Lung (tissue), 12 donors: ENCODE data around the gene ANKRD31. TPM values are rescaled to one million over a fixed set of nuclear protein-coding genes. Genes with fewer than 3 reads are reported as not detected.
"Not testable (repeated sequence)": the region's sequence is repeated elsewhere in the genome, so short reads cannot be mapped to it uniquely, and the experiment has no call there.

ENCODE experiments used
- ATAC-seq: fragments of 200-7000 bp; cut with Tn5 transposase; one replicate; pipeline ENCODE4 v1.9.1; 2020; ENCODE audit warnings: moderate number of reproducible peaks; ENCODE audit not compliant: insufficient read depth, low FRiP score
- DNase-seq, 3 donors: peaks; one replicate each; pipeline ENCODE4 v3.0.0-alpha.2; 2013 to 2017
- H3K27ac ChIP-seq, 2 donors: one replicate each; pipeline ENCODE4 v1.5.1; 2013; ENCODE audit warnings: mild to moderate bottlenecking in 2 of 2, moderate library complexity in 2 of 2, control low read depth in 1 of 2, inconsistent platforms in 1 of 2, low read depth in 1 of 2, low read length in 1 of 2
- H3K27me3 ChIP-seq, 3 donors: one replicate each; pipeline ENCODE4 v1.5.1; 2013; ENCODE audit warnings: low read length in 2 of 3; ENCODE audit not compliant: control insufficient read depth in 3 of 3, insufficient read depth in 3 of 3
- H3K36me3 ChIP-seq, 4 donors: one replicate each; pipeline ENCODE4 v1.5.1; 2013; ENCODE audit warnings: low read length in 4 of 4, mild to moderate bottlenecking in 1 of 4, moderate library complexity in 1 of 4; ENCODE audit not compliant: control insufficient read depth in 4 of 4, insufficient read depth in 4 of 4
- H3K4me1 ChIP-seq, 5 donors: one replicate each; pipeline ENCODE4 v1.5.1; 2013; ENCODE audit warnings: low read length in 5 of 5, mild to moderate bottlenecking in 2 of 5, moderate library complexity in 1 of 5; ENCODE audit not compliant: control insufficient read depth in 5 of 5, insufficient read depth in 5 of 5
- H3K4me3 ChIP-seq: one replicate; pipeline ENCODE4 v1.5.1; 2013; ENCODE audit warnings: mild to moderate bottlenecking, control low read depth, moderate library complexity
- H3K9ac ChIP-seq, 2 donors: one replicate each; pipeline ENCODE4 v1.5.1; 2013; ENCODE audit warnings: low read length in 2 of 2, control low read depth in 1 of 2; ENCODE audit not compliant: insufficient read depth in 1 of 2
- H3K9me3 ChIP-seq, 4 donors: one replicate each; pipeline ENCODE4 v1.5.1; 2013; ENCODE audit warnings: low read length in 3 of 4, mild to moderate bottlenecking in 1 of 4, moderate library complexity in 1 of 4; ENCODE audit not compliant: control insufficient read depth in 4 of 4, insufficient read depth in 3 of 4
- CTCF ChIP-seq: IDR thresholded peaks from 2 replicates; pipeline ENCODE4 v1.5.1; 2012; ENCODE audit warnings: mild to moderate bottlenecking; ENCODE audit errors: control extremely low read depth, extremely low read depth
- WGBS, 2 donors: extraction: QIAGEN DNeasy Blood & Tissue Kit; methylation state at CpG; one replicate each; pipeline ENCODE4 v1.1.7; 2013; 5-methylcytosine and 5-hydroxymethylcytosine counted together
- polyA plus RNA-seq, 2 donors: library from polyadenylated mRNA; stranded (reverse); fragments of 200-250 nt; gene quantifications; one replicate each; pipeline ENCODE4 v1.2.1, GENCODE V29; 2013
- total RNA-seq, 2 donors: library from RNA; depleted of rRNA in 1 of 2; stranded (reverse); fragments of >200 nt in 1 of 2; gene quantifications; one replicate each; pipeline ENCODE4 v1.2.1, GENCODE V29; 2014 to 2021
- donor health status: control.
- donor health status: control.
- donor health status: Bipolar disorder and iron deficiency.
- donor health status: healthy.
- donor health status: DM: yes; HTN: yes; CAD: no.

ANKRD31 gene
- total and polyA plus RNA-seq, 4 donors = 0.06 to 0.51 (median 0.16) TPM

DNA sequence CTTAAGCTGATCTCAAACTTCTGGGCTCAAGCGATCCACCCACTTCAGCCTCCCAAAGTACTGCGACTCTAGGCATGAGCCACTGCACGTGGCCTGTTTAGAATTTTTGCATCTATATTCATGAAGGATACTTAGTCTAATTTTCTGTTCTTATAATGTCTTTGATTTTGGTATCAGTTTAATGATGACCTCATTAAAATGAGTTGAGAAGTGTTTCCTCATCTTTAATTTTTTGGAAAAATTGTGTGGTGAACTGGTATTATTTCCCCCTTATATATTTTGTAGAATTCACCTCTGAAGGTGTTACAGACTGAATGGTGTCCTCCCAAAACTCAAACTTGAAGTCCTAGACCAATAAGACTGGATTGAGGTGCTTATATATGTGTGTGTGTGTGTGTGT is 46.5 kb downstream of the ANKRD31 start:
- no peak for TF ChIP-seq CTCF
- ATAC-seq = no peak
- no peaks in the 10 kb centered on the region for H3K9me3 ChIP-seq
- no peak overlapping the region for H3K27ac ChIP-seq
- no peak for DNase-seq
- WGBS, 2 donors = 94 to 97% methylated on average over 3 of the region's 3 CpGs
- H3K4me3 ChIP-seq = no peak overlapping the region
- no peaks in the 10 kb centered on the region for H3K4me1 ChIP-seq
- no peaks in the 10 kb centered on the region for H3K36me3 ChIP-seq
- H3K27me3 ChIP-seq = no peaks in the 10 kb centered on the region
- H3K9ac ChIP-seq = no peak overlapping the region

- 76 to 91% methylated on average over 2 of the region's 2 CpGs for WGBS, 2 donors
- H3K9ac ChIP-seq = no peak overlapping the region
- no peaks in the 10 kb centered on the region for H3K4me1 ChIP-seq
- DNase-seq = no peak
- TF ChIP-seq CTCF = no peak
- no peaks in the 10 kb centered on the region for H3K36me3 ChIP-seq
- H3K9me3 ChIP-seq = no peaks in the 10 kb centered on the region
- H3K4me3 ChIP-seq = no peak overlapping the region
- no peaks in the 10 kb centered on the region for H3K27me3 ChIP-seq
- no peak overlapping the region for H3K27ac ChIP-seq
- ATAC-seq = no peak
Measured at GRCh38 chr5:75189353-75189752, 47.3 kb downstream of the ANKRD31 start.

- WGBS, 2 donors = 75 to 82% methylated on average over 1 of the region's 1 CpG
- no peak overlapping the region for H3K27ac ChIP-seq
- DNase-seq = no peak
Measured at GRCh38 chr5:75185763-75186162, 50.9 kb downstream of the ANKRD31 start.

GRCh38 chr5:75176009-75176408 is 60.7 kb downstream of the ANKRD31 start:
- not testable (repeated sequence) for H3K4me3 ChIP-seq, H3K36me3 ChIP-seq, H3K9ac ChIP-seq, DNase-seq, H3K27ac ChIP-seq, H3K9me3 ChIP-seq, H3K4me1 ChIP-seq, H3K27me3 ChIP-seq, ATAC-seq
- 93 to 96% methylated on average over 7 of the region's 7 CpGs for whole genome bisulfite sequencing, 2 donors

More at GRCh38 chr5:75185763-75186162, 50.9 kb downstream of the ANKRD31 start:
- Histone ChIP-seq H3K4me1 (no peaks in the 10 kb centered on the region), H3K9me3 (no peaks in the 10 kb centered on the region), H3K4me3 (no peak overlapping the region), H3K9ac (no peak overlapping the region), H3K27me3 (no peaks in the 10 kb centered on the region), H3K36me3 (no peaks in the 10 kb centered on the region)
- no peak for ATAC-seq
- no peak for TF ChIP-seq CTCF

DNA sequence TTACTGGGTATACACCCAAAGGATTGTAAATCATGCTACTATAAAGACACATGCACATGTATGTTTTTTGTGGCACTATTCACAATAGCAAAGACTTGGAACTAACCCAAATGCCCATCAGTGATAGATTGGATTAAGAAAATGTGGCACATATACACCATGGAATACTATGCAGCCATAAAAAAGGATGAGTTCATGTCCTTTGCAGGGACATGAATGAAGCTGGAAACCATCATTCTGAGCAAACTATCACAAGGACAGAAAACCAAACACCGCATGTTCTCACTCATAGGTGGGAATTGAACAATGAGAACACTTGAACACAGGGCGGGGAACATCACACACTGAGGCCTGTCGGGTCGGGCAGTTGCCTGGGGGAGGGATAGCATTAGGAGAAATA is 61.8 kb downstream of the ANKRD31 start:
- not testable (repeated sequence) for H3K9me3 ChIP-seq, DNase-seq, H3K9ac ChIP-seq, H3K4me3 ChIP-seq, ATAC-seq, H3K27me3 ChIP-seq, H3K27ac ChIP-seq, H3K4me1 ChIP-seq, H3K36me3 ChIP-seq
- 79 to 98% methylated on average over 3 to 4 of the region's 4 CpGs for whole genome bisulfite sequencing, 2 donors
